GM23338 (cell line): ENCODE data around the gene DOCK1.

Source experiments
- CTCF ChIP-seq, 2 experiments: fragments of 200-600 bp in 1 of 2; sonication (generic) in 1 of 2; conservative IDR thresholded peaks; 2 replicates each; pipeline versions ENCODE4 v1.5.1 to v1.6.1; 2016 to 2017; ENCODE audit warnings: antibody characterized with exemption in 2 of 2, low read depth in 2 of 2, mild to moderate bottlenecking in 2 of 2, moderate library complexity in 1 of 2
- EZH2 ChIP-seq: fragments of 200-600 bp; sonication (generic); IDR thresholded peaks from one replicate; pipeline ENCODE4 v1.8.0; 2017; ENCODE audit warnings: antibody characterized with exemption, mild to moderate bottlenecking, low read depth; ENCODE audit not compliant: unreplicated experiment
- EZH2phosphoT487 ChIP-seq: fragments of 200-600 bp; sonication (generic); IDR thresholded peaks from one replicate; pipeline ENCODE4 v1.8.1; 2018; ENCODE audit warnings: antibody characterized with exemption; ENCODE audit not compliant: unreplicated experiment
- JUNB ChIP-seq: IDR thresholded peaks from one replicate; pipeline ENCODE4 v1.6.1; 2016; ENCODE audit warnings: antibody characterized with exemption; ENCODE audit not compliant: unreplicated experiment
- NANOG ChIP-seq: IDR thresholded peaks from 2 replicates; pipeline ENCODE4 v1.6.1; 2016; ENCODE audit warnings: antibody characterized with exemption, borderline replicate concordance
- POLR2AphosphoS5 ChIP-seq: IDR thresholded peaks from 2 replicates; pipeline ENCODE4 v1.6.1; 2016; ENCODE audit warnings: antibody characterized with exemption, low read depth
- REST ChIP-seq: IDR thresholded peaks from one replicate; pipeline ENCODE4 v1.6.1; 2018; ENCODE audit warnings: antibody characterized with exemption; ENCODE audit not compliant: unreplicated experiment
- ZNF331 ChIP-seq: fragments of 250-450 bp; sonication (Bioruptor Pico); IDR thresholded peaks from 2 replicates; pipeline ENCODE4 v1.5.0; 2020; ENCODE audit warnings: low read depth, mild to moderate bottlenecking, moderate library complexity

- no peak for TF ChIP-seq CTCF (conservative IDR thresholded peaks at IDR 0.05; ENCODE audit: low read depth in 2 of 2)
- TF ChIP-seq POLR2AphosphoS5, result no peak
- no peak for TF ChIP-seq EZH2phosphoT487
- TF ChIP-seq REST, result no peak
- TF ChIP-seq EZH2, result no peak
- TF ChIP-seq JUNB, result no peak
- no peak for TF ChIP-seq NANOG
- TF ChIP-seq ZNF331 (CRISPR knock-in tag), result no peak
These were observed 372.8 kb downstream of the DOCK1 start for GRCh38 chr10:127278001-127278400.
